A549 treated with Mapracorat at 1 μM for 4 hours (cell line): Measurements from ENCODE around the gene PCDHGB1. TPM values are rescaled to one million over a fixed set of nuclear protein-coding genes. Genes with fewer than 3 reads are reported as not detected.

Experiments
- total RNA-seq: library from RNA; stranded (reverse); fragments of 200-300 nt; extraction: Qiagen RNA extraction; gene quantifications from 5 replicates; pipeline ENCODE4 v1.2.3, GENCODE V29; 2022

PCDHGB1 gene
- total RNA-seq, 1 experiment from 2014 or later = 1.5 TPM

GRCh38 chr5:141397756-141398551 lies 48.1 kb downstream of the PCDHGB1 start, which contains the start of gene PCDHGB5:
Gene PCDHGB5, plus strand, starts transcription at chr5:141397947. Its CDS starts 181 bp downstream, at chr5:141398128.

Other genes starting within 250 kb of the PCDHGB1 start
- 8.7 TPM in 1 of 5 replicates, not detected in the others for gene PCDHB3, start 249.6 kb upstream of the PCDHGB1 start, total RNA-seq
- 0.07 to 0.13 TPM (median 0.09 TPM) in 4 of 5 replicates, not detected in the other for gene PCDHB4, start 228.3 kb upstream of the PCDHGB1 start, total RNA-seq
- 1.2 to 1.6 TPM (median 1.3 TPM) in 5 replicates for gene PCDHB5, start 214.9 kb upstream of the PCDHGB1 start, total RNA-seq
- gene PCDHB6, start 200.0 kb upstream of the PCDHGB1 start, total RNA-seq = 0.79 to 1.1 TPM (median 0.90 TPM) in 5 replicates
- gene PCDHB7, start 177.5 kb upstream of the PCDHGB1 start, total RNA-seq = 0.05 TPM in 1 of 5 replicates, not detected in the others
- 0.19 to 0.42 TPM (median 0.22 TPM) in 5 replicates for gene PCDHB8, start 172.3 kb upstream of the PCDHGB1 start, total RNA-seq
- gene PCDHB16, start 167.7 kb upstream of the PCDHGB1 start, total RNA-seq = 0.05 to 0.08 TPM (median 0.05 TPM) in 4 of 5 replicates, not detected in the other
- gene PCDHB9, start 162.9 kb upstream of the PCDHGB1 start, total RNA-seq = 0.03 to 0.26 TPM (median 0.05 TPM) in 3 of 5 replicates, not detected in the others
- not detected in 5 replicates for gene PCDHB10, start 157.7 kb upstream of the PCDHGB1 start, total RNA-seq
- 0.05 to 0.08 TPM (median 0.08 TPM) in 4 of 5 replicates, not detected in the other for gene PCDHB11, start 150.5 kb upstream of the PCDHGB1 start, total RNA-seq
- 0.06 TPM in 1 of 5 replicates, not detected in the others for gene PCDHB12, start 141.4 kb upstream of the PCDHGB1 start, total RNA-seq
- gene PCDHB13, start 136.2 kb upstream of the PCDHGB1 start, total RNA-seq = 0.04 to 0.12 TPM (median 0.05 TPM) in 5 replicates
- gene PCDHB14, start 126.8 kb upstream of the PCDHGB1 start, total RNA-seq = 0.05 to 0.21 TPM (median 0.14 TPM) in 5 replicates
- gene PCDHB15, start 104.7 kb upstream of the PCDHGB1 start, total RNA-seq = 0.06 to 0.11 TPM (median 0.10 TPM) in 3 of 5 replicates, not detected in the others
- not detected in 5 replicates for gene SLC25A2, start 46.0 kb upstream of the PCDHGB1 start, total RNA-seq
- gene TAF7, start 29.3 kb upstream of the PCDHGB1 start, total RNA-seq = 60.0 to 73.5 TPM (median 68.7 TPM) in 5 replicates
- gene PCDHGA1, start 19.6 kb upstream of the PCDHGB1 start, total RNA-seq = 0.24 to 0.29 TPM (median 0.26 TPM) in 5 replicates
- gene PCDHGA2, start 11.3 kb upstream of the PCDHGB1 start, total RNA-seq = 0.42 to 0.91 TPM (median 0.68 TPM) in 5 replicates
- not detected in 5 replicates for gene PCDHGA3, start 6.3 kb upstream of the PCDHGB1 start, total RNA-seq
- gene PCDHGA4, start 4.9 kb downstream of the PCDHGB1 start, total RNA-seq = 0.07 to 0.22 TPM (median 0.12 TPM) in 5 replicates
- 0.06 to 0.11 TPM (median 0.07 TPM) in 4 of 5 replicates, not detected in the other for gene PCDHGB2, start 9.9 kb downstream of the PCDHGB1 start, total RNA-seq
- 0.09 to 0.17 TPM (median 0.14 TPM) in 5 replicates for gene PCDHGA5, start 14.1 kb downstream of the PCDHGB1 start, total RNA-seq
- gene PCDHGB3, start 20.1 kb downstream of the PCDHGB1 start, total RNA-seq = 0.10 to 0.31 TPM (median 0.21 TPM) in 5 replicates
- 0.13 to 0.27 TPM (median 0.21 TPM) in 5 replicates for gene PCDHGA6, start 23.8 kb downstream of the PCDHGB1 start, total RNA-seq
- 0.69 to 1.1 TPM (median 0.90 TPM) in 5 replicates for gene PCDHGA7, start 32.6 kb downstream of the PCDHGB1 start, total RNA-seq
- gene PCDHGB4, start 37.6 kb downstream of the PCDHGB1 start, total RNA-seq = 0.55 to 1.0 TPM (median 0.97 TPM) in 5 replicates
- gene PCDHGA8, start 42.5 kb downstream of the PCDHGB1 start, total RNA-seq = 0.02 to 0.06 TPM (median 0.06 TPM) in 3 of 5 replicates, not detected in the others
- 1.6 to 2.6 TPM (median 2.2 TPM) in 5 replicates for gene PCDHGB5, start 47.8 kb downstream of the PCDHGB1 start, total RNA-seq
- 0.06 to 0.08 TPM (median 0.06 TPM) in 3 of 5 replicates, not detected in the others for gene PCDHGA9, start 52.7 kb downstream of the PCDHGB1 start, total RNA-seq
- 0.08 to 0.13 TPM (median 0.12 TPM) in 5 replicates for gene PCDHGB6, start 57.9 kb downstream of the PCDHGB1 start, total RNA-seq
- gene PCDHGA10, start 62.9 kb downstream of the PCDHGB1 start, total RNA-seq = 0.02 to 0.03 TPM in 2 of 5 replicates, not detected in the others
- gene PCDHGB7, start 67.6 kb downstream of the PCDHGB1 start, total RNA-seq = 0.05 to 0.10 TPM (median 0.07 TPM) in 3 of 5 replicates, not detected in the others
- 0.04 to 0.06 TPM (median 0.05 TPM) in 3 of 5 replicates, not detected in the others for gene PCDHGA11, start 71.0 kb downstream of the PCDHGB1 start, total RNA-seq
- 0.02 TPM in 1 of 5 replicates, not detected in the others for gene PCDHGA12, start 80.4 kb downstream of the PCDHGB1 start, total RNA-seq
- gene PCDHGC3, start 125.9 kb downstream of the PCDHGB1 start, total RNA-seq = 5.1 to 6.3 TPM (median 5.9 TPM) in 5 replicates
- not detected in 5 replicates for gene PCDHGC4, start 134.9 kb downstream of the PCDHGB1 start, total RNA-seq
- gene PCDHGC5, start 139.0 kb downstream of the PCDHGB1 start, total RNA-seq = not detected in 5 replicates